Stimulated activated CD8-positive, alpha-beta memory T cell treated with anti-CD3 and anti-CD28 coated beads, Interleukin-15, amount 100 ng/mL, for 1 hour (primary cell): ENCODE results near the gene PDIA2.

Experiments used
- DNase-seq: peaks from one replicate; pipeline ENCODE4 v3.0.0-alpha.2; 2020; ENCODE audit warnings: low read depth

Gene PDIA2

GRCh38 chr16:280552-280951 lies 2.4 kb upstream of the PDIA2 start, which contains the start of gene ARHGDIG:
ARHGDIG (plus strand) TSS chr16:280591; CDS start chr16:280681, 90 bp downstream.
- no peak for DNase-seq

- DNase-seq: no peak
These were observed 1.8 kb upstream of the PDIA2 start for GRCh38 chr16:280991-281659.

- no peak for DNase-seq
These were observed 1.2 kb upstream of the PDIA2 start for GRCh38 chr16:281660-282255.

GRCh38 chr16:282491-282890 lies 473 bp upstream of the PDIA2 start:
- no peak for DNase-seq

- no peak for DNase-seq
These were observed 1.5 kb downstream of the PDIA2 start for GRCh38 chr16:284204-285120.

GRCh38 chr16:285146-286055 lies 2.4 kb downstream of the PDIA2 start:
- DNase-seq: no peak

- no peak for DNase-seq
These were observed 3.7 kb downstream of the PDIA2 start for GRCh38 chr16:286491-287297.

GRCh38 chr16:287298-287811 lies 4.4 kb downstream of the PDIA2 start:
- no peak for DNase-seq

GRCh38 chr16:287981-288920 lies 5.3 kb downstream of the PDIA2 start:
- DNase-seq: no peak

- DNase-seq: no peak
These were observed 6.5 kb downstream of the PDIA2 start for GRCh38 chr16:289395-289997.

- no peak for DNase-seq
These were observed 7.2 kb downstream of the PDIA2 start for GRCh38 chr16:290015-290680.

- DNase-seq: no peak
These were observed 7.9 kb downstream of the PDIA2 start for GRCh38 chr16:290681-291405.

- no peak for DNase-seq
These were observed 8.6 kb downstream of the PDIA2 start for GRCh38 chr16:291539-291938.

GRCh38 chr16:293043-293775 lies 10.2 kb downstream of the PDIA2 start:
- DNase-seq: no peak

GRCh38 chr16:296276-296675 lies 13.3 kb downstream of the PDIA2 start:
- DNase-seq: no peak

GRCh38 chr16:296806-297510 lies 14.0 kb downstream of the PDIA2 start:
- DNase-seq: no peak

- DNase-seq: no peak
These were observed 14.9 kb downstream of the PDIA2 start for GRCh38 chr16:297832-298231.
